ENCODE measurements around the gene FHL3.

GRCh38 chr1:37983546-37983945 is 21.8 kb downstream of the FHL3 start:
- TF ChIP-seq, protein P1, sequence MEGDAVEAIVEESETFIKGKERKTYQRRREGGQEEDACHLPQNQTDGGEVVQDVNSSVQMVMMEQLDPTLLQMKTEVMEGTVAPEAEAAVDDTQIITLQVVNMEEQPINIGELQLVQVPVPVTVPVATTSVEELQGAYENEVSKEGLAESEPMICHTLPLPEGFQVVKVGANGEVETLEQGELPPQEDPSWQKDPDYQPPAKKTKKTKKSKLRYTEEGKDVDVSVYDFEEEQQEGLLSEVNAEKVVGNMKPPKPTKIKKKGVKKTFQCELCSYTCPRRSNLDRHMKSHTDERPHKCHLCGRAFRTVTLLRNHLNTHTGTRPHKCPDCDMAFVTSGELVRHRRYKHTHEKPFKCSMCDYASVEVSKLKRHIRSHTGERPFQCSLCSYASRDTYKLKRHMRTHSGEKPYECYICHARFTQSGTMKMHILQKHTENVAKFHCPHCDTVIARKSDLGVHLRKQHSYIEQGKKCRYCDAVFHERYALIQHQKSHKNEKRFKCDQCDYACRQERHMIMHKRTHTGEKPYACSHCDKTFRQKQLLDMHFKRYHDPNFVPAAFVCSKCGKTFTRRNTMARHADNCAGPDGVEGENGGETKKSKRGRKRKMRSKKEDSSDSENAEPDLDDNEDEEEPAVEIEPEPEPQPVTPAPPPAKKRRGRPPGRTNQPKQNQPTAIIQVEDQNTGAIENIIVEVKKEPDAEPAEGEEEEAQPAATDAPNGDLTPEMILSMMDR (IDR thresholded peaks at IDR 0.05 in 8 of 11, conservative IDR thresholded peaks at IDR 0.05 in 3 of 11) = no peak
- no peak for TF ChIP-seq POLR2A (IDR thresholded peaks at IDR 0.05)

Measured in spleen (tissue), 7 donors.